Measurements from ENCODE around the gene CD81. TPM values are rescaled to one million over a fixed set of nuclear protein-coding genes. Genes with fewer than 3 reads are reported as not detected.

CD81 gene
- total and polyA plus RNA-seq, 4 donors = 329 to 741 (median 530) TPM

- Histone ChIP-seq H3K4me3 (ENCODE audit: low read depth, low read length) (no peak overlapping the region), H3K27ac (ENCODE audit: low read depth, low read length) (no peak overlapping the region), H3K9me3 (ENCODE audit: control insufficient read depth, insufficient read depth, low read length) (no peaks in the 10 kb centered on the region), H3K27me3 (ENCODE audit: control insufficient read depth, insufficient read depth, low read length) (peaks cover 31% of the 10 kb centered on the region), H3K4me1 (ENCODE audit: control insufficient read depth, insufficient read depth, low read length) (peaks cover 18% of the 10 kb centered on the region), H3K36me3 (ENCODE audit: control insufficient read depth, insufficient read depth, low read length) (no peaks in the 10 kb centered on the region)
- WGBS (ENCODE audit: insufficient coverage) = 60% methylated on average over 3 of the region's 4 CpGs
- no peak for DNase-seq (ENCODE audit: low read depth in 4 of 6, low spot score in 6 of 6)
Observed at GRCh38 chr11:2441171-2441570, 64.1 kb downstream of the CD81 start.

- Histone ChIP-seq H3K4me3 (ENCODE audit: low read depth, low read length) (no peak overlapping the region), H3K9me3 (ENCODE audit: control insufficient read depth, insufficient read depth, low read length) (no peaks in the 10 kb centered on the region), H3K36me3 (ENCODE audit: control insufficient read depth, insufficient read depth, low read length) (no peaks in the 10 kb centered on the region), H3K27me3 (ENCODE audit: control insufficient read depth, insufficient read depth, low read length) (peaks cover 44% of the 10 kb centered on the region), H3K27ac (ENCODE audit: low read depth, low read length) (no peak overlapping the region), H3K4me1 (ENCODE audit: control insufficient read depth, insufficient read depth, low read length) (peaks cover 25% of the 10 kb centered on the region)
- 100% methylated on average over 1 of the region's 2 CpGs for WGBS (ENCODE audit: insufficient coverage)
- no peak for DNase-seq (ENCODE audit: low read depth in 4 of 6, low spot score in 6 of 6)
Observed at GRCh38 chr11:2442589-2442988, 65.5 kb downstream of the CD81 start.

- WGBS (ENCODE audit: insufficient coverage) = 47% methylated on average over 8 of the region's 11 CpGs
- H3K4me1 ChIP-seq (ENCODE audit: control insufficient read depth, insufficient read depth, low read length) = peaks cover 28% of the 10 kb centered on the region
- H3K4me3 ChIP-seq (ENCODE audit: low read depth, low read length) = no peak overlapping the region
- peaks cover 50% of the 10 kb centered on the region for H3K27me3 ChIP-seq (ENCODE audit: control insufficient read depth, insufficient read depth, low read length)
- no peaks in the 10 kb centered on the region for H3K9me3 ChIP-seq (ENCODE audit: control insufficient read depth, insufficient read depth, low read length)
- DNase-seq (ENCODE audit: low read depth in 4 of 6, low spot score in 6 of 6) = no peak
- no peak overlapping the region for H3K27ac ChIP-seq (ENCODE audit: low read depth, low read length)
- no peaks in the 10 kb centered on the region for H3K36me3 ChIP-seq (ENCODE audit: control insufficient read depth, insufficient read depth, low read length)
Observed at GRCh38 chr11:2443406-2443805, 66.3 kb downstream of the CD81 start.

- DNase-seq (ENCODE audit: low read depth in 4 of 6, low spot score in 6 of 6) = no peak
- Histone ChIP-seq H3K27me3 (ENCODE audit: control insufficient read depth, insufficient read depth, low read length) (peaks cover 50% of the 10 kb centered on the region), H3K9me3 (ENCODE audit: control insufficient read depth, insufficient read depth, low read length) (no peaks in the 10 kb centered on the region), H3K27ac (ENCODE audit: low read depth, low read length) (no peak within 1 kb of the TSS), H3K4me1 (ENCODE audit: control insufficient read depth, insufficient read depth, low read length) (peaks cover 28% of the 10 kb centered on the region), H3K36me3 (ENCODE audit: control insufficient read depth, insufficient read depth, low read length) (no peaks in the 10 kb centered on the region), H3K4me3 (ENCODE audit: low read depth, low read length) (peak within 1 kb of the TSS; percentile 5)
- WGBS (ENCODE audit: insufficient coverage) = 7% methylated on average over 42 of the region's 64 CpGs
Observed at GRCh38 chr11:2443881-2444820, 67.0 kb downstream of the CD81 start, which contains the start of gene TRPM5. Gene TRPM5 (minus strand): TSS chr11:2444514. CDS start chr11:2423036, 21,478 bp downstream.

- Histone ChIP-seq H3K27ac (ENCODE audit: low read depth, low read length) (no peak within 1 kb of the TSS), H3K9me3 (ENCODE audit: control insufficient read depth, insufficient read depth, low read length) (no peaks in the 10 kb centered on the region), H3K27me3 (ENCODE audit: control insufficient read depth, insufficient read depth, low read length) (peaks cover 50% of the 10 kb centered on the region), H3K4me1 (ENCODE audit: control insufficient read depth, insufficient read depth, low read length) (peaks cover 28% of the 10 kb centered on the region), H3K36me3 (ENCODE audit: control insufficient read depth, insufficient read depth, low read length) (no peaks in the 10 kb centered on the region), H3K4me3 (ENCODE audit: low read depth, low read length) (peak within 1 kb of the TSS; percentile 5)
- 2% methylated on average over 115 of the region's 116 CpGs for WGBS (ENCODE audit: insufficient coverage)
- DNase-seq (ENCODE audit: low read depth in 4 of 6, low spot score in 6 of 6) = peak in 1 of 6 donors; percentile 18
Observed at GRCh38 chr11:2444821-2445745, 68.0 kb downstream of the CD81 start, which contains the start of gene KCNQ1. Gene KCNQ1 (plus strand): TSS chr11:2445008. CDS start chr11:2445099, 91 bp downstream.

- H3K27me3 ChIP-seq (ENCODE audit: control insufficient read depth, insufficient read depth, low read length) = peaks cover 50% of the 10 kb centered on the region
- no peaks in the 10 kb centered on the region for H3K9me3 ChIP-seq (ENCODE audit: control insufficient read depth, insufficient read depth, low read length)
- H3K36me3 ChIP-seq (ENCODE audit: control insufficient read depth, insufficient read depth, low read length) = no peaks in the 10 kb centered on the region
- H3K4me1 ChIP-seq (ENCODE audit: control insufficient read depth, insufficient read depth, low read length) = peaks cover 28% of the 10 kb centered on the region
- 53% methylated on average over 23 of the region's 23 CpGs for WGBS (ENCODE audit: insufficient coverage)
- H3K4me3 ChIP-seq (ENCODE audit: low read depth, low read length) = peak overlapping the region; percentile 5
- DNase-seq (ENCODE audit: low read depth in 4 of 6, low spot score in 6 of 6) = no peak
- no peak overlapping the region for H3K27ac ChIP-seq (ENCODE audit: low read depth, low read length)
Observed at GRCh38 chr11:2445746-2446551, 68.8 kb downstream of the CD81 start.

- 79% methylated on average over 10 of the region's 15 CpGs for WGBS (ENCODE audit: insufficient coverage)
- peaks cover 28% of the 10 kb centered on the region for H3K4me1 ChIP-seq (ENCODE audit: control insufficient read depth, insufficient read depth, low read length)
Observed at GRCh38 chr11:2446590-2447252, 69.6 kb downstream of the CD81 start.

More at GRCh38 chr11:2446590-2447252, 69.6 kb downstream of the CD81 start:
- no peak overlapping the region for H3K4me3 ChIP-seq (ENCODE audit: low read depth, low read length)
- no peaks in the 10 kb centered on the region for H3K36me3 ChIP-seq (ENCODE audit: control insufficient read depth, insufficient read depth, low read length)
- no peak for DNase-seq (ENCODE audit: low read depth in 4 of 6, low spot score in 6 of 6)
- no peak overlapping the region for H3K27ac ChIP-seq (ENCODE audit: low read depth, low read length)
- no peaks in the 10 kb centered on the region for H3K9me3 ChIP-seq (ENCODE audit: control insufficient read depth, insufficient read depth, low read length)
- H3K27me3 ChIP-seq (ENCODE audit: control insufficient read depth, insufficient read depth, low read length) = peaks cover 50% of the 10 kb centered on the region

Data from spinal cord (tissue), 10 donors.